NCI-H345 treated with DMSO at 0.1 percent for 48 hours (cell line): ENCODE measurements around the gene DSCAML1.

ENCODE experiments used
- DNase-seq: peaks from one replicate; lab custom pipeline; 2025; ENCODE audit not compliant: unreplicated experiment; lab: John Stamatoyannopoulos, UW

The DSCAML1 gene

GRCh38 chr11:117591316-117592039, 205.5 kb downstream of the DSCAML1 start:
- DNase-seq, result no peak

GRCh38 chr11:117589063-117589462, 208.0 kb downstream of the DSCAML1 start:
- DNase-seq, result peak; percentile 39

- no peak for DNase-seq
Observed at GRCh38 chr11:117588166-117588810, 208.7 kb downstream of the DSCAML1 start.

DNA sequence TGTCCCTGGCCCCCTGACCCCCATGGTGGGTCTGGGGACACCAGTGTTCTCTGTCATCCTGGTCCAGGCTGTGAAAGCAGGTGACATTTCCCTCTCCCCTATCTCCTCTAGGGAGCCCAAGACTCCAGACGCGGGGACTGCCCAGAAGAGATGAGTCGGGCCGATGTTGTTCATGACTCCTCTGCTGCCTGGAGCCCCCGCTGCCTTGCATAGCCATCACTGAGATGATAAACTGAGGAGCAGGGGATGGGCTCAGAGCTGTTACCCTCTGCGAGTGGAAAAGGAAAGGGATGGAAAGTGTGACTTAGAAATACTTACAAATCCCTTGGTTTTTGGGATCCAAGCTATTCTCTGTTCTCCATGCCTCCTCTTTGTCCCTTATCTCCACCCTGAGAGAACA, 209.6 kb downstream of the DSCAML1 start:
- DNase-seq, result no peak

GRCh38 chr11:117586392-117586791, 210.6 kb downstream of the DSCAML1 start:
- no peak for DNase-seq

GRCh38 chr11:117585631-117586030, 211.4 kb downstream of the DSCAML1 start:
- DNase-seq, result no peak

GRCh38 chr11:117584056-117584830, 212.8 kb downstream of the DSCAML1 start:
- no peak for DNase-seq

GRCh38 chr11:117583063-117583801, 213.8 kb downstream of the DSCAML1 start:
- no peak for DNase-seq

DNA sequence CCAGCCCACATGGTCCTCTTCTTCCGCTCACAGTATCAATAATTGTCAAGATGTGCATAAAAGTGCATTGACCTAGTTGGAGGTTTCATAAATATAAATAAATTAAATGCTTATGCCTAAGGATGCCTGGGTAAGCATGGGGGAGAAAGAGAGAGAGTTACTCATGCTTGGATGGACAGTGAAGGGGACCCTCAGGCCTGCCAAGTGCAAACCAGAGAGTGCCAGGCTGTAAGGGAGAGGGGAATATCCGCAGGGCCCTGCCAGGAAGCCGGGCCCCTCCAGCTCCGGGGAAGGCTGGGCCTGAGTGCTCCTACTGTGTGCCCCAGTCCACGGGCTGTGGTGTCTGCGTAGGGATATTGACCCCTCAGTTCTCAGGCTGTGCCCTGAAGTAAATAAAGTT, 214.6 kb downstream of the DSCAML1 start:
- no peak for DNase-seq

DNA sequence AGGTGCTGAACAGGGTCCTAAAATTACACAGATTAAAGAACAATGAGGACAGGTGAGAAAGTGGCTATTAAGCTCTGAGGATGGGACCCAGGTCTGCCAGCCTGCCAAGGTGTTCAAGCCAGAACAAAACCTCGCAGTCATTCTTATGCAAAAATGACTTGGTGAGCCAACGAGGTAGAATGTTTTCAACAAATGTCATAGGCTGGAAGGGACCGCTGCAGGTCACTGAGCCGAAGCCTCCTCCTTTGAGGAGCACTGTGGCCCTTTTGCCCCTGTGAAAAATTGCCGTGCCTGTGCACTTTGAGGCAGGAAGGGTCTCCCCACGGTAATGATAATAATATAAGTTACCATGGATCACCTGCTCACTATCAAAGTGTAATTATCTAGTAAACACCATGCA, 216.2 kb downstream of the DSCAML1 start:
- no peak for DNase-seq

DNA sequence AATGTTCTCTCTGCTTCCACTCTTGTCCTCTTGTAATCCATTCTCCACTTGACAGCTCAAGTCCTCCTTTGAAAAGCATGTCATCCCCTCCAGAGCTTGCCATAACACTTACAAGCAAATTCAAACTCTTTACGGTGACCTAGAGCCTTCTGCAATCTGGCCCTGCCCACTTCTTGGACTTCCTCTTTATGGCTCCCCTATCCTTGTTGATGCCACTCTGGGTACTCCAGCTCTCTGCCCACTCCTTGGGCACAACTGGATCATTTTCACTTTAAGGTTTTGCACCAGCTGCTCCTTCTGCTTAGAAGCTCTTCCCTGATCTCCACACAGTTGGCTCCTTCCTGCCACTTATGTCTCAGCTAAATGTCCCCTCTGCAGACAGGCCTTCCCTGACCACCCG, 217.9 kb downstream of the DSCAML1 start:
- no peak for DNase-seq

DNA sequence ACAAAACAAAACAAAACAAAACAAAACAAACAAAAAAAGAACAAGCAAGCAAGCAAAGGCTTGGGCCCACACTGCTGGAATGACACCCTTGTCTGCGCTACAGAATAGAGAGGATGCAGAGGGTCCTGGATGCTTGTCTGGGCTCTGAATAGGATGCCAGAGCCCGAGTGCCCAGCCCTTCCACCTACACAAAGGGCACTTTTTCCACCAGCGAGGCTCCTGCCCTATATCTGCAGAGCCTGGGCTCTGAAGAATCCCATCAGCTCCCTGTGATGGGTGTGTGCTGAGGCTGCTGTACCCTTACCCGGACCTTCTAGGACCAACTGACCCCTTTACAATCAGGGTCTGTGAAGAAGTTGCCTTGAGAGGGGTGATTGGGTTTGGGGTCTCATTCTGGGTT, 221.2 kb downstream of the DSCAML1 start:
- no peak for DNase-seq

DNA sequence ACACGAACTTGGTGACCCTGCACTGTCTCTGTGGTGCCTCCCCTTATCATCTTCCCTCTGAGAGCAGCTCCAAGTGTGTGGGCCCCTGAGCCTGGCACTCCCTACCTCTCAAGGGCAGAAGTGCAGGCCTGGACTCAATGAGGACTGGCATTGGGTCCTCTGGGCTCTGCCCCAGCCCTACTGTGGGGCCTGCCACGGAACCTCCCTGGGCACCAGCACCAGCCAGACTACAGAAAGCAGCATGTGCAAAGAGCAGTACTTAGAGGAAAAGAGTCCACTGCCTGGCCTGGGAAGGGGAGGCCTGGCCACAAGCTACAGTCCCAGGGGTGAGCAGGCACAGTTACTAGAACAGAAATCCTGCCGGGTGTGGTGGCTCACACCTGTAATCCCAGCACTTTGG, 222.5 kb downstream of the DSCAML1 start:
- DNase-seq, result no peak

DNA sequence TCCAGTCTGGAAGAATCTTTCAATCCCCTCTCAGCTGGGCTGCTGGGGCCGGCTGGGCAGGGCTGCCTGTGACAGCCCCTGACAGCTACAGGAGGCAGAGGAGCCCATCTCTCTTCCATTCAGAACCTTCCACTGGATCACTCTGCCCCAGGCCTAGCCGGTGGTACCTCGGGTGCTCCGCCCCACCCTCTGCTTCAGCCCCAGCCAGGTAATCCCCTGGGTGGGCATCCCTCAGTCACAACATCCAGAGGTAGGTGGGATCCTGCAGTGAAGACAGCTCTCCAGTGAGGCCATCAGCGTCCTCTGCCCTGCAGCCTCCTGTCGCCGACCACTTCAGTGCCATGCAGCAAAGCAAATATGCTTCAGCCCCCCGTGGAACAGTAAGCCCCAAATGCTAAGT, 223.7 kb downstream of the DSCAML1 start:
- DNase-seq, result no peak

DNA sequence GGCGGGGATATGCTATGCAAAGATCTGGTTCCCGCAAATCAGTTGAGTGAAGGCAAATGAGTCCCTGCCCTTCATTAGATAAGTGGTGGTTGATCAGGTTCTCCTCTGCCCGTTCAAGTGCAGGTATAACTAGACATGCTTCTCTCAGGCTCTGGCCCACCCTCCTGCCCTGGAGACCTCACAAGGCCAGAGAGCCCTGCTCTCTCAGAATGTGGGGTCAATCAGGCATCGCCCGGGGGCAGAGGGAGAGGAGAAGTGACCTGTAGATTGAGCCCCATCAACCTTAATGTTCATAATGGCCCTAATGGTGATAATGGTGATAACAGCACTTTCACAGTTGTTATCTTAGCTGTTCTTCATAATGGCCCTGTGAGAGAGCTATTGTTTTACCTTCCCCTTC, 224.3 kb downstream of the DSCAML1 start:
- DNase-seq, result no peak

DNA sequence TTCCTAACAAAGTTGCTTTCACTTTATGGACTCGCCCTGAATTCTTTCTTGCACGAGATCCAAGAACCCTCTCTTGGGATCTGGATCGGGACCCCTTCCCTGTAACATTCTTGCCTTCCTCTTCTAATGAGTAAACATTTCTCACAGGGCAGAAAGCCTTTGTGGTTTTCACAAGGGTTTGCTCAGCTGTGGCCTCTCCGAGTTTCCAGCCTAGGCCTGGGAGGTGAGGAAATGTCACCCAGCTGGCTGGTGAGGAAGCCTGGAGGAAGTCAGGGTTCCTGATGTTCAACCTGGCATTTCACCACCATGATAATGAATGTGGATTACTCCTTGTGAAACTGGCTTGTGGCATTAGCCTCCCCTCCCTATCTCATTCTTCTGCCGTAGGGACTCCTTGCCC, 224.9 kb downstream of the DSCAML1 start:
- no peak for DNase-seq

GRCh38 chr11:117570701-117571100, 226.3 kb downstream of the DSCAML1 start:
- no peak for DNase-seq

- DNase-seq, result no peak
Observed at GRCh38 chr11:117569911-117570310, 227.1 kb downstream of the DSCAML1 start.

GRCh38 chr11:117565709-117566108, 231.3 kb downstream of the DSCAML1 start:
- no peak for DNase-seq

DNA sequence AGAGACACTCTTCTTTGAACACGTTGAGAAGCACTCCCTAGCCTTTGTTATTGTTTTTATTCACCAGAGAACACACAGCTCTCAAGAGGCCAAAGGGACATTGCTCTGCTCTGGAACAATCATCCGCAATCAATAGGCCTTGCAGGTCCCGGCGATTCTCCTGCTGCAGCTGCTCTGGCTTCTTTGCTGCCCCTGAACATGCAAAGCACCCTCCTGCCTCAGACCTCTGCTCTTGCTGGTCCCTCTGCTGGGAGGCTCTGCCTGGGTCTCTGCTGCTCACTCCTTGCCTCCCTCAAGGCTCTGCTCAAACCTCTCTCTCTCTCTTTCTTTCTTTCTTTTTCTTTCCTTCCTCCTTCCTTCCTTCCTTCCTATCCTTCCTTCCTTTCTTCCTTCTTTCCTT, 232.7 kb downstream of the DSCAML1 start:
- no peak for DNase-seq

DNA sequence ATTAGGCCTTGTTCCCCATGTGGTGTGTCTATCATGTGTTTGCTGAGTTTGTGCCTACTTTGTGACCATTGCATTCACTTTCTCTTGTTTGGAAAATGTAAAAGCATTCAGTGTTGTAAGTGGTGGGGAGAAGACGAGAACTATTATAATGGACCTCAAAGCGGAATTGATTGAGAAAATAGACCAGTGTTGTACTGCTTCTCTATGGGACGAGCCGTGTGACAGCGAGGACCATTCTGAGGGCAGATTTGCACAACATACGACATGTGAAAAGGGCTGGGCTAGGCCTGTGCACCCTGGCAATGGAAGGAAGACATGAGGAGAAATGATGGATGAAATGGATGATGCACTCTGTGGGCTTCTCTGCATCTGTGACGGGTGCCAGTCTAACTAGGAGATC, 233.5 kb downstream of the DSCAML1 start:
- no peak for DNase-seq
